NCI-H1092 treated with DMSO at 0.1 percent for 48 hours (cell line): ENCODE results near the gene CD6.

Experiments
- DNase-seq: peaks from one replicate; lab custom pipeline; 2025; lab: John Stamatoyannopoulos, UW

CD6 gene

DNA sequence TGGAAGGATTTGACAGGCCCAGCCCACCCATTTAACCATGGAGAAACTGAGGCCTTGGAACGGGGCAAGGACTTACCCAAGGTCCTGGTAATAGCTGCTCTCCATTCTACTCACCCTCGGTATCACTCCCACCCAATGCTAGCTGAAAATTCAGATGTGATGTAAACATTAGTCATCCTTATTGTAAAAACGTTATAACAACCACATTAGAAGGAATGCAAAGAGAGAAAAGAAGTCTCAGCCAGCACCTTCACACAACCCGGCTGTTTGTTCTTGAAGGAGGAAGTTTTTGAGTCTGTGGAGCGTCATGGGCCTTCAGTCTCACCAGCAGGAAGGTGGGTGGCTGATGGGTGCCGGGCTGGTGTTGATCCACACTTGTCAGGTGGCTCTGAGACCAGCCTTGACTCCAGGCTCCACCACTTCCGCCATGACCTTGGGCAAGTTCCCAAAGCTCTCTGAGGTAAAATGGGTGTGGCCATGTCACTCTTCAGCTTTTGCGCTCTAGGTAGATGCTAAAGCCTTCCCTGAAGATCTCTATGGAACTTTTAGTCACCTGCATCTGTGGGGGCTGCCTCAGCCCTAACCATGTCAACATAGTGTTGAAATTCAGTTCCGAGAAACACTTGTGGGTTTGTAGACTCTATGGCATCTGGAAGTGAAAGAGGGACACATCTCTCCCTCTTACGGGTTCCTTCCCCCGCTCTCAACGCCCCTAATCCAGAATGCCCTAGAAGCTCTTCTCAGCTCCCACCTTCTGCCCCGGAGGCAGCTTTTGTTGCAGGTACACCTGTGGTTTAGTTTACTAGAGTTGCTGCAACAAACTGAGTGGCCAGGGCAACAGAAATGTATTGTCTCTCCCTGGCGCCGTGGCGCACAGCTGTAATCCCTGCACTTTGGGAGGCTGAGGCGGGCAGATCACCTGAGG, 14.8 kb downstream of the CD6 start:
- no peak for DNase-seq

- no peak for DNase-seq
Observed at GRCh38 chr11:60987577-60988277, 16.2 kb downstream of the CD6 start.

GRCh38 chr11:60988658-60989057, 17.2 kb downstream of the CD6 start:
- no peak for DNase-seq

GRCh38 chr11:60989093-60989650, 17.7 kb downstream of the CD6 start:
- no peak for DNase-seq

- DNase-seq = no peak
Observed at GRCh38 chr11:60991457-60991856, 20.0 kb downstream of the CD6 start.

GRCh38 chr11:60992842-60993409, 21.4 kb downstream of the CD6 start:
- DNase-seq = peak; percentile 18

DNA sequence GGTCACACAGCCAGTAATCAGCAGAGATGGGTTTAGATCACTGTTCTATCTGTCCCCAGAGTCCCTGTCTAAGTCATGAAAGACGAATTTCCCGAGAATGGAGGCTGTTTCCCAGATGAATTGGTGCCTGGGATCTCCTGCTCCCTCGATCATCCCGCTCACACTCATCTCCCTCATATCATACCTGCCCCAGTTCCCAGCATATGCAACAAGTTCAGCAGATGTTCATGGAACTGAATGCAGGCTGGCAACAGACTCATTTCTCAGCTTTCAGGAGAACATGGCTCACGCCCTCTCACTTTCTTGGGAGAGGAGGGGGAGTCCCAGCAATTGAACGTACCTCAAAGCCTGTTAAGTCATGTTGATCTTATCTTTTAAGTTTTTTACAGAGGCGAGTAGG, 22.1 kb downstream of the CD6 start:
- DNase-seq = no peak

GRCh38 chr11:60994541-60995080, 23.1 kb downstream of the CD6 start:
- no peak for DNase-seq

DNA sequence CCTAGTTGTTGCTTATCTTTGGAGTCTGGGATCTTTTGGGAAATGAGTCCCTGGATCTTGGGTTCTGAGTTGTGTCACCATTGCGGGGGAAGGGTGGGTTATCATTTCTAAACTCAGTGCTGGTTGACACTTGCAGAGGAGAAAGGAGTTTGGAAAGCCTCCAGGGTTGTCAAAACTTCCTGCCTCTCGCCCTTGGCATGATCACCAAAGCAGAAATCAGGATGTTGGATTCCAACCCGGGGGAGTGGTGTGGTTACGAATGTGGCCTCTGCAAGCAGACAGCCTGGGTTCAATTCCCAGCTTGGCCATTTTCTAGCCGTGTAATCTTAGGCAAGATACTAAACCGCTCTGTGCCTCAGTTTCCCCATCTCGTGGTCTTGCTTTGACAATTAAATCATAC, 24.3 kb downstream of the CD6 start:
- no peak for DNase-seq

- no peak for DNase-seq
Observed at GRCh38 chr11:60996381-60997138, 25.1 kb downstream of the CD6 start.

- no peak for DNase-seq
Observed at GRCh38 chr11:61000426-61000825, 28.9 kb downstream of the CD6 start.

DNA sequence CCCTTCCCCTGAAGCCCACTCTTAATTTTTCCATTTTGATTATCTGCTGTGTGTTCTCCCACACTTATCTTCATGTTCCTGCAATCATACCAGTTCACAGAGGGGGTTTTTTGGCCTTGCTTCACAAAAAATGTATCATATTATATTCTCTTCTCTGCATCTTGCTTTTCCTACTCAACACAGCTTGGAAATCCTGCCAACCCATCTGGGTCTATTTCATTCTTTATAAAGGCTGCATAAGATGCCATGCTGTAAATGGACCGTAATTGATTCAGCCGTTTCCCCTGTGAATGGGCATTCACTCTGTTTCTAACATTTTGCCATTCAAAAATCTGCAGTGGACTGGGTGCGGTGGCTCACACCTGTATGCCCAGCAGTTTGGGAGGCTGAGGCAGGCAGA, 30.5 kb downstream of the CD6 start:
- no peak for DNase-seq

DNA sequence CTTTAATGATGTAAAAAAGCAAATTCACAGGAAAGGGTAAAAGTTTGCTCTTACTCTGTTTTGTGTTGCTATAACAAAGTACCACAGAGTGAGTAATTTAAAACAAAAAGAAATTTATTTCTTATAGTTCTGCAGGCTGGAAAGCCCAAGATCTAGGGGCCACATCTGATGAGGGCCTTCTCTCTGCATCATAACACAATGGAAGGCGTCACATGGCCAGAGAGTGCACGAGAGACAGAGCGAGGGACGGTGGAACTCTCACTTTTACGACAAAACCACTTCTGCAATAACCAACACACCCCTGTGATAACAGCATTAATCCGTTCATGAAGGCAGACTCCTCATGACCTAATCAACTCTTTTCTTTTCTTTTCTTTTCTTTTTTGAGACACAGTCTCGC, 31.1 kb downstream of the CD6 start:
- DNase-seq = no peak

- peak; percentile 58 for DNase-seq
Observed at GRCh38 chr11:61004180-61004611, 32.7 kb downstream of the CD6 start.

- no peak for DNase-seq
Observed at GRCh38 chr11:61004761-61005181, 33.3 kb downstream of the CD6 start.

DNA sequence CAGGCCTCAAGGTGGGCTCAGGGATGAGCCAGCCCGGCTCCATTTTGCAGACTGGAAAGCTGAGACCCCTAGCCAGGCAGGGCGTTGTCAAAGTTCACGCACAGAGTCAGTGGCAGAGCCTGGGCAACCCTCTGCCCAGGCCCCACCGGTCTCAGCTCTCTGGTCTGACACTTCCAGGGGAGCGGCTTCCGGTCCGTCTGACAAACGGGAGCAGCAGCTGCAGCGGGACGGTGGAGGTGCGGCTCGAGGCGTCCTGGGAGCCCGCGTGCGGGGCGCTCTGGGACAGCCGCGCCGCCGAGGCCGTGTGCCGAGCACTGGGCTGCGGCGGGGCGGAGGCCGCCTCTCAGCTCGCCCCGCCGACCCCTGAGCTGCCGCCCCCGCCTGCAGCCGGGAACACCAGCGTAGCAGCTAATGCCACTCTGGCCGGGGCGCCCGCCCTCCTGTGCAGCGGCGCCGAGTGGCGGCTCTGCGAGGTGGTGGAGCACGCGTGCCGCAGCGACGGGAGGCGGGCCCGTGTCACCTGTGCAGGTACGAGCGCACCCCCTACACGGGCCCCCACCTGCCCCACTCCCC, 36.0 kb downstream of the CD6 start:
- no peak for DNase-seq

DNA sequence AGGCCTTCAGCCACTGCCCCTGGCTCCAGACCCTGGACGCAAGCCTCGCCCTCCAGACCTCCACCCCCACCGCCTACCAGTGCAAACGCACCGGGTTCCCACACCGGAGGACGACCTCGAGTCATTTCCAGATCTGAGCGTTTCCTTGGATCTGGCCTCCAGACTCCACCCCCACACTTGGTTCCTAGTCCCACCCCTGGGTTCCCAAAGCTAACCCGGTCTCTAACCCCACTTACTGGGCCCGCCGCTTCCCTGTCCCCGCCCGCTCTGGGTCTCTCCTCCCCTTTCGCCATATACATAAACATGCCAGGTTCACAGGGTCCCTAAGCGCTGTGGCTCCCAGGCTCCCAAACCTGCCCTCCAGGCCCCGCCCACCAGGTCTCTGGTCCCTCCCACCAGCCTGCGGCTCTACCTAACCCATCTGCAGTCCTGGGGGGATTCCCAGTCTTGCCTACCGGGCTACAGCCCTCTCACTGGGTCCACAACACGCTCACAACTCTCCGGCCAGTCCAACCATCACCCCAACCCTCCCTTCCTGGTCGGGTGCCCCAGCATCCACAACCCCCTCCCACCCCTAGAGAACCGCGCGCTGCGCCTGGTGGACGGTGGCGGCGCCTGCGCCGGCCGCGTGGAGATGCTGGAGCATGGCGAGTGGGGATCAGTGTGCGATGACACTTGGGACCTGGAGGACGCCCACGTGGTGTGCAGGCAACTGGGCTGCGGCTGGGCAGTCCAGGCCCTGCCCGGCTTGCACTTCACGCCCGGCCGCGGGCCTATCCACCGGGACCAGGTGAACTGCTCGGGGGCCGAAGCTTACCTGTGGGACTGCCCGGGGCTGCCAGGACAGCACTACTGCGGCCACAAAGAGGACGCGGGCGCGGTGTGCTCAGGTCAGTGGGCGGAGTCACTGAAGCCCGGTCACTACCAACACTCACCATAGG, 36.7 kb downstream of the CD6 start:
- DNase-seq = no peak

- DNase-seq = no peak
Observed at GRCh38 chr11:61008971-61009370, 37.5 kb downstream of the CD6 start.

GRCh38 chr11:61009392-61010275, 38.2 kb downstream of the CD6 start:
- no peak for DNase-seq
